ENCODE data around the gene COLEC12.

DNA sequence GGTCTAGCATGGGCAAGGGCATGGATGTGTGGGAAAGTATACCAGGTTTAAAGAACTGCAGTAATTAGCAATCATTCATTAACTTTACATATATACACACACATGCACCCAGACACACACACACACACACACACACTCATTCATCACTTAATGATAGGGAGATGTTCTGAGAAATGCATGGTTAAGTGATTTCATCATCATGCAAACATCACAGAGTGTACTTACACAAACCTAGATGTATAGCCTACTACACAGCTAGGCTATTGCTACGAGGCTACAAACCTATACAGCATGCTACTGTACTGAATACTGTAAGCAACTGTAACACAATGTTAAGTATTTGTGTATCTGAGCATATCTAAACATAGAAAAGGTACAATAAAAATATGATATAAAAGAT lies 83.6 kb downstream of the COLEC12 start:
- TF ChIP-seq, protein P1, sequence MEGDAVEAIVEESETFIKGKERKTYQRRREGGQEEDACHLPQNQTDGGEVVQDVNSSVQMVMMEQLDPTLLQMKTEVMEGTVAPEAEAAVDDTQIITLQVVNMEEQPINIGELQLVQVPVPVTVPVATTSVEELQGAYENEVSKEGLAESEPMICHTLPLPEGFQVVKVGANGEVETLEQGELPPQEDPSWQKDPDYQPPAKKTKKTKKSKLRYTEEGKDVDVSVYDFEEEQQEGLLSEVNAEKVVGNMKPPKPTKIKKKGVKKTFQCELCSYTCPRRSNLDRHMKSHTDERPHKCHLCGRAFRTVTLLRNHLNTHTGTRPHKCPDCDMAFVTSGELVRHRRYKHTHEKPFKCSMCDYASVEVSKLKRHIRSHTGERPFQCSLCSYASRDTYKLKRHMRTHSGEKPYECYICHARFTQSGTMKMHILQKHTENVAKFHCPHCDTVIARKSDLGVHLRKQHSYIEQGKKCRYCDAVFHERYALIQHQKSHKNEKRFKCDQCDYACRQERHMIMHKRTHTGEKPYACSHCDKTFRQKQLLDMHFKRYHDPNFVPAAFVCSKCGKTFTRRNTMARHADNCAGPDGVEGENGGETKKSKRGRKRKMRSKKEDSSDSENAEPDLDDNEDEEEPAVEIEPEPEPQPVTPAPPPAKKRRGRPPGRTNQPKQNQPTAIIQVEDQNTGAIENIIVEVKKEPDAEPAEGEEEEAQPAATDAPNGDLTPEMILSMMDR (IDR thresholded peaks at IDR 0.05; ENCODE audit: extremely low read depth in 1 of 2, insufficient read depth in 1 of 2, low read depth in 1 of 2, low read length in 2 of 2), result no peak
- TF ChIP-seq, protein P2, sequence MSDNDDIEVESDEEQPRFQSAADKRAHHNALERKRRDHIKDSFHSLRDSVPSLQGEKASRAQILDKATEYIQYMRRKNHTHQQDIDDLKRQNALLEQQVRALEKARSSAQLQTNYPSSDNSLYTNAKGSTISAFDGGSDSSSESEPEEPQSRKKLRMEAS (IDR thresholded peaks at IDR 0.05; ENCODE audit: insufficient read depth, insufficient read length), result no peak
- no peak for TF ChIP-seq POLR2A (IDR thresholded peaks at IDR 0.05; ENCODE audit: low read depth, low read length)
- TF ChIP-seq MYC (IDR thresholded peaks at IDR 0.05; ENCODE audit: low read depth, low read length), result no peak
- no peak for TF ChIP-seq GATA2 (IDR thresholded peaks at IDR 0.05; ENCODE audit: insufficient read depth, insufficient read length, low read depth, low read length)
- no peak for TF ChIP-seq EZH2 (IDR thresholded peaks at IDR 0.05; ENCODE audit: borderline replicate concordance, low read depth, low read length, severe bottlenecking)
- TF ChIP-seq POLR2AphosphoS5 (IDR thresholded peaks at IDR 0.05; ENCODE audit: insufficient read depth, low read depth, low read length), result no peak
- TF ChIP-seq FOS (IDR thresholded peaks at IDR 0.05; ENCODE audit: borderline replicate concordance, insufficient read depth, low read length), result no peak
